Suprapubic skin (tissue), 4 donors: ENCODE data around the gene MARK3. TPM values are rescaled to one million over a fixed set of nuclear protein-coding genes. Genes with fewer than 3 reads are reported as not detected.

Experiments
- DNase-seq, 2 donors: peaks; one replicate each; pipeline ENCODE4 v3.0.0-alpha.2; 2019; ENCODE audit warnings: low spot score in 2 of 2
- H3K27ac ChIP-seq: fragments of 200-600 bp; sonication (generic); one replicate; pipeline ENCODE4 v1.5.1; 2019
- H3K27me3 ChIP-seq: fragments of 200-600 bp; sonication (generic); one replicate; pipeline ENCODE4 v1.5.1; 2019
- H3K36me3 ChIP-seq: fragments of 200-600 bp; sonication (generic); one replicate; pipeline ENCODE4 v1.5.1; 2019
- H3K4me1 ChIP-seq: fragments of 200-600 bp; sonication (generic); one replicate; pipeline ENCODE4 v1.5.1; 2019
- H3K4me3 ChIP-seq: fragments of 200-600 bp; sonication (generic); one replicate; pipeline ENCODE4 v1.5.1; 2019; ENCODE audit warnings: mild to moderate bottlenecking
- H3K9me3 ChIP-seq: fragments of 200-600 bp; sonication (generic); one replicate; pipeline ENCODE4 v1.5.1; 2019
- EP300 ChIP-seq: sonication (generic); formaldehyde crosslinking; IDR thresholded peaks from one replicate; pipeline ENCODE4 v1.6.1; 2017; ENCODE audit warnings: antibody characterized with exemption
- POLR2A ChIP-seq, 2 donors: fragments of 450-650 bp; IDR thresholded peaks; one replicate each; pipeline ENCODE4 v1.6.1; 2017; ENCODE audit warnings: antibody characterized with exemption in 2 of 2, mild to moderate bottlenecking in 2 of 2, moderate library complexity in 2 of 2
- POLR2AphosphoS5 ChIP-seq, 3 donors: sonication (generic); formaldehyde crosslinking; IDR thresholded peaks; one replicate each; pipeline ENCODE4 v1.6.1; 2017; ENCODE audit warnings: antibody characterized with exemption in 3 of 3
- WGBS: methylation state at CpG from one replicate; pipeline ENCODE4 v1.1.5; 2018; 5-methylcytosine and 5-hydroxymethylcytosine counted together
- total RNA-seq, 4 donors: library from RNA; depleted of rRNA; stranded (reverse); fragments of >200 nt; gene quantifications; one replicate each; pipeline ENCODE4 v1.1.0, GENCODE V29; 2016
- TF ChIP-seq, protein P1 (sequence below), 2 donors: fragments of 200-600 bp in 1 of 2; fragments of 450-650 bp in 1 of 2; sonication (generic) in 1 of 2; IDR thresholded peaks; one replicate each; pipeline ENCODE4 v1.5.1; 2016 to 2019; ENCODE audit warnings: antibody characterized with exemption in 2 of 2, mild to moderate bottlenecking in 1 of 2, moderate library complexity in 1 of 2

The MARK3 gene
- total RNA-seq, 4 donors from 2014 or later: 44.6 to 95.2 (median 57.2) TPM

DNA sequence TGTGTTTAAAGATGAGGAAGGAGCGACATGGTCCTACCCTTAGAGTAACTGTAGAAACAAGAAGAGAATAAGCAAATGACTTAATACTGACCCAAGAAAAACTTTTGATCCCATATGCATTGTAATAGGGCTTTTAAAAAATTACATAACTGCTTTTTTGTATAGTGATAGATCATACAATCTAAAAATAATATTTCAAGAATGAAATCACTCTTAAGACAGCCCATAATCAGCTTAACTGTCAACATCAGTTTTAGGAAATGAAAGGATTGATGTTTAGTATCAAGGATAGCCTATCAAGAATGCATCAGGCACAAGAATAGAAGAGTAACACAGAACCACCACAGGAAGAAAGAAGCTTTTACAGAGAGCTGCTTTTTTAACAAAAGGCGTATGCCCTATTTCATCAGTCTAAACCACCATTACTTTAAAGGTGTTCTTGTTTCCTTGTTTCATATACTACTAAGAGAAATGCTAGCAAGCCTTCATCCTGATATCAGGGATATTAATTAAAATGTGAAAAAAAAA is 64.5 kb downstream of the MARK3 start:
- Histone ChIP-seq H3K36me3 (peaks cover 7% of the 10 kb centered on the region), H3K4me3 (no peak overlapping the region), H3K4me1 (peaks cover 3% of the 10 kb centered on the region), H3K9me3 (no peaks in the 10 kb centered on the region), H3K27ac (no peak overlapping the region), H3K27me3 (no peaks in the 10 kb centered on the region)
- TF ChIP-seq, protein P1, sequence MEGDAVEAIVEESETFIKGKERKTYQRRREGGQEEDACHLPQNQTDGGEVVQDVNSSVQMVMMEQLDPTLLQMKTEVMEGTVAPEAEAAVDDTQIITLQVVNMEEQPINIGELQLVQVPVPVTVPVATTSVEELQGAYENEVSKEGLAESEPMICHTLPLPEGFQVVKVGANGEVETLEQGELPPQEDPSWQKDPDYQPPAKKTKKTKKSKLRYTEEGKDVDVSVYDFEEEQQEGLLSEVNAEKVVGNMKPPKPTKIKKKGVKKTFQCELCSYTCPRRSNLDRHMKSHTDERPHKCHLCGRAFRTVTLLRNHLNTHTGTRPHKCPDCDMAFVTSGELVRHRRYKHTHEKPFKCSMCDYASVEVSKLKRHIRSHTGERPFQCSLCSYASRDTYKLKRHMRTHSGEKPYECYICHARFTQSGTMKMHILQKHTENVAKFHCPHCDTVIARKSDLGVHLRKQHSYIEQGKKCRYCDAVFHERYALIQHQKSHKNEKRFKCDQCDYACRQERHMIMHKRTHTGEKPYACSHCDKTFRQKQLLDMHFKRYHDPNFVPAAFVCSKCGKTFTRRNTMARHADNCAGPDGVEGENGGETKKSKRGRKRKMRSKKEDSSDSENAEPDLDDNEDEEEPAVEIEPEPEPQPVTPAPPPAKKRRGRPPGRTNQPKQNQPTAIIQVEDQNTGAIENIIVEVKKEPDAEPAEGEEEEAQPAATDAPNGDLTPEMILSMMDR (IDR thresholded peaks at IDR 0.05): no peak
- TF ChIP-seq POLR2A (IDR thresholded peaks at IDR 0.05) (no peak), POLR2AphosphoS5 (IDR thresholded peaks at IDR 0.05) (no peak), EP300 (no peak)
- 80% methylated on average over 2 of the region's 2 CpGs for WGBS
- no peak for DNase-seq

DNA sequence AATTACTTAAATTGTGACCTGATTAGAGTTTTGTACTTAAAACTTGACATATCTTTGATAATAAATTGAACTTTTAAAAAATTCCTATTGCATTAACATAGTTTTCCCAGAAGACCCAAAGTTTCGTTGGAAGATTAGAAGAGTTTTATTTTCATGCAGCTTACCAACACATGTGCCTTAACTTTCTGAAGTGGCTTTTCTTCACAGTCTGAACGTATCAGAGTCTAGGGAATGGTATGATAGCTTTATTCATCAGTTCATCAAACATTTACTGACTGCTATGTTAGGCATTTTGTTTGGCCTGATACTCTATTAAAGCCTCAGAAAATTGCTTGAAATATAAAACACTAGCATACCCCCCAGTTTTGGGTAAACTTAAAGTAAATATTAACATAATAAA is 65.2 kb downstream of the MARK3 start:
- peaks cover 7% of the 10 kb centered on the region for H3K36me3 ChIP-seq
- H3K9me3 ChIP-seq: no peaks in the 10 kb centered on the region
- peaks cover 3% of the 10 kb centered on the region for H3K4me1 ChIP-seq
- TF ChIP-seq, protein P1 (IDR thresholded peaks at IDR 0.05): no peak
- TF ChIP-seq EP300 (no peak), POLR2AphosphoS5 (IDR thresholded peaks at IDR 0.05) (no peak), POLR2A (IDR thresholded peaks at IDR 0.05) (no peak)
- 57% methylated on average over 2 of the region's 2 CpGs for WGBS
- no peaks in the 10 kb centered on the region for H3K27me3 ChIP-seq
- no peak for DNase-seq
- H3K4me3 ChIP-seq: no peak overlapping the region
- H3K27ac ChIP-seq: no peak overlapping the region

DNA sequence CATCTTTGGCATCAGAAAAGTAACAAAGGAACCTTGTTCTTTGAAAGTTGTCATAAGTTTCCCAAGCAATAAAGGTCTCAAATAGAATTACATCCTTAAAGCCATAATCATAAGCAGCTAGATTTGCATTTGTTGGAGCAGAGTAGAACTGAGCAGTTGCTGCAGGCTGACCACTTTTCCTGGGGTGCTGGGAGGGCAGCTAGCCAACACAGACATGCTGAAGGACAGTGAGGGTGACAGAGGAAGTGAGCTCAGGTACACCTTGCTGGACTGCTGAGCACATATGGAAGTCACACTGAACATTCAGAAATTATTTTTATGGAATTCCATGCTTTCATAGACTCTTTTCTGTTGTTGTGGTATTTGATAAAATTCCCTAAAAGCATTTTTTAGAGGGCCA is 66.2 kb downstream of the MARK3 start:
- no peak for DNase-seq
- no peak overlapping the region for H3K27ac ChIP-seq
- H3K4me3 ChIP-seq: no peak overlapping the region
- peaks cover 10% of the 10 kb centered on the region for H3K36me3 ChIP-seq
- H3K27me3 ChIP-seq: no peaks in the 10 kb centered on the region
- H3K9me3 ChIP-seq: no peaks in the 10 kb centered on the region
- peaks cover 3% of the 10 kb centered on the region for H3K4me1 ChIP-seq
- TF ChIP-seq POLR2AphosphoS5 (IDR thresholded peaks at IDR 0.05) (no peak), EP300 (no peak), POLR2A (IDR thresholded peaks at IDR 0.05) (no peak)
- TF ChIP-seq, protein P1 (IDR thresholded peaks at IDR 0.05): no peak

DNA sequence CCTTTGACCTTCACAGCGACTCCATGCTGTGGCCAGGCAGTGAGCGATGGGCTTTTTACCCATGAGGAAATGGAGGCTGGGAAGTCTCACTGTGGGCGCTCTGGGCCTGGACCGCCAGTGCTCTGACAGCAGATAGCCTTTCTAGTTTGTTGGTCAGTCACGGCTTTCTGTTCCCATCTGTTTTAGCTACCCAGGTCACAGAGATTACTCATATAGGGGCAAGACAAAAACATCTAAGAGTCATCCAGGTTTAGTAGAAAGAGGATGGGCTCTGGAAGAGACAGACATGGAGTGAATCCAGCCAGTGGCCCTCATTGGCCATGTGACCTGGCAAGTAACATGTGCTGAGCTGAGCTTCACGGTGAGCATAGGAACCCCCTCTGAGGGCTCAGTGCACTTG is 68.6 kb downstream of the MARK3 start:
- H3K4me3 ChIP-seq: no peak overlapping the region
- TF ChIP-seq POLR2A (IDR thresholded peaks at IDR 0.05) (no peak), POLR2AphosphoS5 (IDR thresholded peaks at IDR 0.05) (no peak), EP300 (no peak)
- TF ChIP-seq, protein P1 (IDR thresholded peaks at IDR 0.05): no peak
- DNase-seq: no peak
- peaks cover 16% of the 10 kb centered on the region for H3K36me3 ChIP-seq
- 93% methylated on average over 6 of the region's 6 CpGs for WGBS
- H3K9me3 ChIP-seq: no peaks in the 10 kb centered on the region
- H3K4me1 ChIP-seq: peaks cover 3% of the 10 kb centered on the region
- H3K27ac ChIP-seq: no peak overlapping the region
- no peaks in the 10 kb centered on the region for H3K27me3 ChIP-seq

DNA sequence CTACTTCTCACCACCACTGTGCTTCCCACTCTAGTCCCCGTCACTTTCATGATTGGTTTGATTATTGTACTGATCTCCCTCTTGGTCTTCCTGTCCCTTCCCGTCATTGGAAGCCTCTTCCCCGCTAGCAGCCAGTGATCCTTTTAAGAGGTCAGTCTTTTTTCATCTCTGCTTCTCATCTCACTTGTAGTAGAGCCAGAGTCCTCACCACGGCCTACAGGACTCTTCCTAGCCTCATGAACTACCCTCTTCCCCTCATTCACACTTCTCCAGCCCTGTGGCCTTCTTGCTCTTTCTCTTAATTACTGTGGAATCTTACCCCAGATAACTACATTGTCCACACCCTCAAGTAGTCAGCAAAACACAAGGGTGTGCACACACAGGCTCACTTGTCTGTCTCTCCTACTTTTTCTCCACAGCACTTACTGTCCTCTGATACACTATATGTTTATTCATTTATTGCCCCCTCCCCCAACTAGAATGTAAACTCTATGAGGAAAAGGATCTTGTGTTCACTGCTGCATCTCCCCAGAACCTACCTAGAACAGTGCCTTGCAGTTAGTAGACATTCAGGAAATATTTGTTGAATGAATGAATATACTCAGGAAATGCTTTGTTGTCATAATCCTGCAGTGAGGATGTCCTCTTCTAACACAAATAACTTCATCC is 71.1 kb downstream of the MARK3 start:
- peaks cover 18% of the 10 kb centered on the region for H3K36me3 ChIP-seq
- H3K4me3 ChIP-seq: no peak overlapping the region
- WGBS: 87% methylated on average over 4 of the region's 4 CpGs
- H3K27ac ChIP-seq: no peak overlapping the region
- no peaks in the 10 kb centered on the region for H3K27me3 ChIP-seq
- TF ChIP-seq, protein P1 (IDR thresholded peaks at IDR 0.05): no peak
- no peak for TF ChIP-seq EP300
- no peak for TF ChIP-seq POLR2AphosphoS5 (IDR thresholded peaks at IDR 0.05)
- no peak for TF ChIP-seq POLR2A (IDR thresholded peaks at IDR 0.05)
- H3K9me3 ChIP-seq: no peaks in the 10 kb centered on the region
- no peaks in the 10 kb centered on the region for H3K4me1 ChIP-seq
- no peak for DNase-seq
